ENCODE results near the gene YIF1B.

YIF1B gene

DNA sequence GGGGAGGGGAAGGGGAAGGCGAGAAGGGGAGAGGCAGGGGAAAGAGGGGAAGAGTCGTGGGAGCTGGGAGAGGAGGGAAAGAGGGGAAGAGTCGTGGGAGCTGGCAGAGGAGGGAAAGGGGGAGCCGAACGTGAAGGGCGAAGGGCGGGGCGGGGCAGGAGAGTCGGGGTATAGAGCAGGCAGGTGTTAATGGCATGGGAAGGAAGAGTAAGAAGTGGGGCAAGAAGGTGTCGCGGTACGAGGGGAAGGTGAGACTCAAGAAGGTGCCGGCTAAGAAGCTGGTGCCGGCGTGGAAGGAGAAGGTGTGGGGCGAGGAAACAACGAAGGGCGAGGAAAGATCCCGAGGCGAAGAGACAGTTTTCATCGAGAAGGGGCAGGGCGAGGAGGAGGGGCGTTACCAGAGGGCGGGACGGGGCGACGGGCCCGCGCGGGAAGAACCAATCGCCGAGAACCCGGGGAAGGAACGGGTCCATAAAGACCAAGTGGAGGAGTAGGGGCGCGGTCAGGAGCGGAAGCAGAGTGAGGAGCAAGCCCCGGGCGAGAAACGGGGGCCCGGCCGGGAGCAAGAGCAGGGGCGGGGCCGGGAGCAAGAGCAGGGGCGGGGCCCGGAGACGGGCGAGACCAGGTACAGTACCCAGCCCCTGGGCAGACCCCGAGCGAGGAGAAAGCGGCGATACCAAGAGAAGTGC lies 20.3 kb upstream of the YIF1B start:
- FAIRE-seq, result peak; percentile 66
- peak; percentile 75 for DNase-seq (ENCODE audit: low spot score)

DNA sequence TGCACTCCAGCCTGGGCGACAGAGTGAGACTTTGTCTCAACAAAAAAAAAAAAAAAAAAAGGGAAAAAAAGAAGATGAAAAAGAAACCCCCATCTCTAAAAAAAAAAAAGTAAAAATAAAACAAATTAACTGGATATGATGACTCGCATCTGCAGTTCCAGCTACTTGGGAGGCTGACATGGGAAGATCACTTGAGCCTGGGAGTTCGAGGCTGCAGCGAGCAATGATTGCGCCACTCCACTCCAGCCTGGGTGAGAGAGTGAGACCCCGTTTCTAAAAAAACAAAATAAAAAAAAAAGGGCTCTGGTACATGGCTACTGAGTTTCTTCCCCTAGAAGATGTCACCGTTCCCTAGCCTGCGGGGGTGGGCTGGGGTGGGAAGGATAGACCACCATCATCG lies 17.5 kb upstream of the YIF1B start:
- no peak for DNase-seq (ENCODE audit: low spot score)
- FAIRE-seq, result no peak

DNA sequence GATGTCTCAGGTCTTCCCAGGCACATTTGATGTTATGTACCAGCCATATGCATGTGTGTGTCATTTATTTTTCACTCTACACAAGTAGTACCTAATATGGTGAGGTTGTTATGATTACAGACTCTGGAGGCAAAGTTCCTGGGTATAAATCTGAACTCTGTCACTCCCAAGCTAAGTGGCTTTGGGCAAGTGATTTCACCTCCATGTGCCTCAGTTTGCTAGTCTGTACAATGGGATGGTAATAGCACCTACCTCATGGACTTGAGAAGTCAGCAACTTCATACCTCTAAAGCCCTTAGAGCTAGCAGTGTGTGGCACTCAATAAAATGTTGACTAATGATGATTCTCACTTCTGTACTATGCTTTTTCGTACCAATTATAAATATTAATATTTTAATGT lies 16.0 kb upstream of the YIF1B start:
- DNase-seq (ENCODE audit: low spot score), result no peak
- no peak for FAIRE-seq

DNA sequence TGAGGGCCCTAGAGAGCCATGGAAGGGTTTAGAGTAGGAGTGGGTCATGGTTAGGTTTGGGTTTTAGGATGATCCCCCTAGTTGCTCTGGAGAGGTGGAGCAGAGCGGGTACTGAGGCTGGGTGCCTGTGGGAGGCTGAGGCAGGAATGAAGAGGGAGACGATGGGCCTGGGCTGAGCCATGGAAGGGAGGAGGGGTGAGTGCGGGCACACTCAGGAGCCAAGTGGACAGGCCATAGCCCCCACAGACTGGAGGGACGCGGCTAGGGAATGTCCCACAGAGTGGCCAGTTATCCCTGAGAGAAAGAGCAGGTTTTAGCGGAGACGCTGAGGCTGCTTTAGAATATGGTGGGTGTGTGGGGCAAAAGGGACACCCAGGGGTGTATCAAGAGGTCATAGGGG lies 13.9 kb upstream of the YIF1B start:
- no peak for FAIRE-seq

DNA sequence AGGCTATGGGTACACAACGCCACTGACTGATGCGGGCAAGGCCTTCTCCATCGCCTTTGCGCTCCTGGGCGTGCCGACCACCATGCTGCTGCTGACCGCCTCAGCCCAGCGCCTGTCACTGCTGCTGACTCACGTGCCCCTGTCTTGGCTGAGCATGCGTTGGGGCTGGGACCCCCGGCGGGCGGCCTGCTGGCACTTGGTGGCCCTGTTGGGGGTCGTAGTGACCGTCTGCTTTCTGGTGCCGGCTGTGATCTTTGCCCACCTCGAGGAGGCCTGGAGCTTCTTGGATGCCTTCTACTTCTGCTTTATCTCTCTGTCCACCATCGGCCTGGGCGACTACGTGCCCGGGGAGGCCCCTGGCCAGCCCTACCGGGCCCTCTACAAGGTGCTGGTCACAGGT lies 10.8 kb upstream of the YIF1B start:
- no peak for FAIRE-seq
- DNase-seq (ENCODE audit: low spot score), result no peak

More for the DNA sequence above, 13.9 kb upstream of the YIF1B start:
- DNase-seq (ENCODE audit: low spot score), result no peak

DNA sequence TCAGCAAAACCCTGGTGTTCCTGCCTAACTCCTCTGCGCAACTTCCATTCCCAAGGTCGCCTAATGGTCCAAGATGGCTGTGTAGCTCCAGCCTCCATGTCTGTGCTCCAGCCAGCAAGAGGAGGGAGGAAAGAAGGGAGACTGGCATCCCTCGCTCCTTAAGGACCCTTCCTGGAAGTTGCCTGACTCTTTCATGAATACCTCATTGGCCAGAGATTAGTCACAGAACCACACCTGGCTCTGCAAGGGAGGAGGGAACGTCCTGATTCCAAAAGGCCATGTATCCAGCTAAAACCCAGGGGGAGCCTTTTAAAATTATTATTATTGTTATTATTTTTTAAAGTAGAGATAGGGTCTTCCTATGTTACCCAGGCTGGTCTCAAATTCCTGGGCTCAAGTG lies 8.7 kb upstream of the YIF1B start:
- no peak for FAIRE-seq

DNA sequence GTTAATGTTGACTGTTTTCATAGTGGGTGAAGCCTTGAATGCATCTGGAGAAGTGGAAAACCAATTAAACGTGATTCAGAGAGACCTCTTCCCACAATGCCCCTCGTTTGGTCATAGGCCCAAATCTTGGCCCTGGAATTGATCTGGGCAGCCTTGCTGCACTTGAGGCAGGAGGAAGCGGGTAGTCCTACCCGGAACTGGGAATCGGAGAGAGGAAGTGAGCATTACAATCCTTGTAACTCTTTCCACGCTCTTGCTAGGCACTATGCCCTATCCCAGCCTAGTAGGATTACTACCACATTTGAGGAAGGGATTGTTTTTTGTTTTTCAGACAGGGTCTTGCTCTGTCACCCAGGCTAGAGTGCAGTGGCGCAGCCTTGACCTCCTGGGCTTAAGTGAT lies 7.5 kb upstream of the YIF1B start:
- no peak for FAIRE-seq
- no peak for DNase-seq (ENCODE audit: low spot score)

More for the DNA sequence above, 8.7 kb upstream of the YIF1B start:
- no peak for DNase-seq (ENCODE audit: low spot score)

DNA sequence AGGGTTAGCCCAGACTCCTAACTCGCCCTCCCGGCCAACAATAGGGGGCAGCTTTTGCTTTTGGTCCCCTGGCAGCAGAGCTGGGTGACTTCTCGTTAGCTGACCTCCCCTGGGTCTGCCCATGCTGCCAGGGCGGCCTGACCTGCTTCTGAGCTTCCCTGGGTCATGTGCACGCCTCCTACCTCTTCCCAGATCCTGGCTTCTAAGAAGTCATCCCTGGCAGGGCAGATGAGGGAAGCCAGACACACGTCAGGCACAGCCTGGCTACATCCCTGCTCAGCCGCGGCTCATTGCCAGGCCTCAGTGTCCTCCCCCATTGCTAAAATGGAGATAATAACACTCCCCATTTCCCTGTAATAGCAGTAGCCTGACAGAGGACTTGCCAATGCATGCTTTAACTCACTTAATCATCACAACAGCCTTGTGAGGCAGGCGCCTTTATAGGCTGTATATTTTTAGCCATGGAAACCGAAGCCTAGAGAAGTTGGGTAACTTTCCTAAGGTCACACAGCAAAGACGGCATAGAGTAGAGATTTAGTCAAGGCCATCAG lies 6.0 kb upstream of the YIF1B start:
- no peak for FAIRE-seq
- DNase-seq (ENCODE audit: low spot score), result no peak

DNA sequence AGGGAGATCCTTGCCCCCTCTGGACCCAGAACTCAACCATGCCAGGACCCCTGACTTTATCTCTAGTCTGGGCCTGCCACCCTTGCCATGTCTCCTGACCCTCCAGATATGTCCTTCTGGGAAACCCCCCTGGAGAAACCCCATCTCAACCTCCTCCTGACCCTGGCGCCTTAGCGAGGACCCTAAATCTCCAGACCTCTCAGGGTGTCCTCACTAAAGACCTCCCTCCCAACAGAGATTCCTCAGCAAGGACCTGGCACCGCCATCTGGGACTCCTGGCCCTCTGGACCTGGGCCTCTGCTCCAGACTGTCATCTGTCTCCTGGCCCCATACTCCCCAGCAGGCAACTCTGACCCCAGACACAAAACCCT lies 5.2 kb upstream of the YIF1B start:
- FAIRE-seq (no peak), DNase-seq (ENCODE audit: low spot score) (no peak)

DNA sequence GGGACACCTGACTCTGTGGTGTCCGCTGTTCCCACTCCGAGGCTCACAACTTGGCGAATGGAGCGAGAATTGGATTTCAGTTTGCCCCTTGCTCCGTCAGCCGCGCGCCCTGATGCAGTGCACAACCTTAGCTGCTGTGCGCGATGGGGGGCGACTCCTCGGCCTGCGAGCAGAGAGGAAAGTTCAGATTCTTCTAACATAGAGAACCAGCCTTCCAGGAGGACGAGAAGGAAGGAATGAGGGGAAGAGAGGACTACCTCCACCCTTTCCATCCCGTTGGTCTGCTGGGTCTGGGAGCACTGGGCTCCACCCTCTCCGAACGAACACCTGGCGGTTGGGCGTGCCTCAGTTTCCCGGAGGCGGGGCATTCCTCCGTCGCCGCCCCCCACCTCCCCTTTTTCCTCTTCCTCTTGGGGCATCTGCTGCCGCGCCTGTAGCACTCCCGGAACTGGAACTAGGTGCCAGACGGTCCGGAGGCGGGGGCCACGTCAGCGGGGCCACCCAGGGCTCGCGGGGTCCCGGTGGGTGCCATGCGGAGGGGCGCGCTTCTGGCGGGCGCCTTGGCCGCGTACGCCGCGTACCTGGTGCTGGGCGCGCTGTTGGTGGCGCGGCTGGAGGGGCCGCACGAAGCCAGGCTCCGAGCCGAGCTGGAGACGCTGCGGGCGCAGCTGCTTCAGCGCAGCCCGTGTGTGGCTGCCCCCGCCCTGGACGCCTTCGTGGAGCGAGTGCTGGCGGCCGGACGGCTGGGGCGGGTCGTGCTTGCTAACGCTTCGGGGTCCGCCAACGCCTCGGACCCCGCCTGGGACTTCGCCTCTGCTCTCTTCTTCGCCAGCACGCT lies 3.9 kb upstream of the YIF1B start, which contains the start of gene KCNK6:
Gene KCNK6, plus strand, starts transcription at position 425 of the 838 bp plus-strand sequence. Its CDS starts 106 bp downstream, at position 531.
- DNase-seq (ENCODE audit: low spot score) (no peak), FAIRE-seq (no peak)

DNA sequence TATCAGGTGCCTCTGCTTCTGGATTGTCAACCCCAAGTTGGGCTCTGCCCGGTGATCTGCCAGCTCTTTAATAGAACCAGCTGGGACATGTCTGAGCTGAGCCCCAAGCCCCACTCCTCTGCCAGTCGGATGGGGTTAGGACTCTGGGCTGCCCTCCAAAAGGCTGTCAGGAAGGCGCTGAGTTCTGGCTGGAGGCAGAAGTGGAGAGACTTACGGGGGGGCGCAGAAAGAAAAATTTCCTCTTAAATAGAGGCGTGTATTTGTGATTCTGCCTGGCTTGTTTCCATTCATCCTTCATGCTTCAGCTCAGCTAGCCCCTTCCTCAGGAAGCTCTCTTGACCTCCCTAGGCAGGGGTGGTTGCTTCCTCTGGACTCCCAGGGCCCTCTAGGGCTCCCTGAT lies 2.9 kb upstream of the YIF1B start:
- no peak for DNase-seq (ENCODE audit: low spot score)
- no peak for FAIRE-seq

DNA sequence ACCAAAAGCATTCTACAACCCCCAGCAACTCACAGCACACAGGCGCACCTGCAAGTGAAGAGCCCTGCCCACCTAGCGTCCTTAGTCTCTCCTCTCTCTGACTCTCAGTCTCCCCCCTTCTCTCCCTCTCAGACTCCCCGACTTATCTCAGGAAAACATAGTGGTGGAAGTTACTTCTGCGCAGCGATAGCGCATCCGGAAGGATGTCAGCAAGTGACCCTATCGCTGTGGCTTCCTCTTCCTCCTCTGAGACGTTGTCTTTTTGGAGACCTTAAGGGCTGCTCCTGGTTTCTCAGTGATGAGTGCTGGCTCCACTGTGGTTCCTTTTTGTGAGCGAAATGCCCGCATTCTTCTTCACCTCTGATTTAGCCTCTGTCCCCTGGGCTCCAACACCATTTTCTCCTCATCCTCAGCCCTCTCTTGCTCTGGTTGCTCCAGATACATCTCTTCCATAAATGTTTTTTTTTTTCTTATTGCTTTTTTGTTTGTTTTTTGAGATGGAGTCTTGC lies 1.4 kb upstream of the YIF1B start:
- FAIRE-seq (no peak), DNase-seq (ENCODE audit: low spot score) (no peak)

DNA sequence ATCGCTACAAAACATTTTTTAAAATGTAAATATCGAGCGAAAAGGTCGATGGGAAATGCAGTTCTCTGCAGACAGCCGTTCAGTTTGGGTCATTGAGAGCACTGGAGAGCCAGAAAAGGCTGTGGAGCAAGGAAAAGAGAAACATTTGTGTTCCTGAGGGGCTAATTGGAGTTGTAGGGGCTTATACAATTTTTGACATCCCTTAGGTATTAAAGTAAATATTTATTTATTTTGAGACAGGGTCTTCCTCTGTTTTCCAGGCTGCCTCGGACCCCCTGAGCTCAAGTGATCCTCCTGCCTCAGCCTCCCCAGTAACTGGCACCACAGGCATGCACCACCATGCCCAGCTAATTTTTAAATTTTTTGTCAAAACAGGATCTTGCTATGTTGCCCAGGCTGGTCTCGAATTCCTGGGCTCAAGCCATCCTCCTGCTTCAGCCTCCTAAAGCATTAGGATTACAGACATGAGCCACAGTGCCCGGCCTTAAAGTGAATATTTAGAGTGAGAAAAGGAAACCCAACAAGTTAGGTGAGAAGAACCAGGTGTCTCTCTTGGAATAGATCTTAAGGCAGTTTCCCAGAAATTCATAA lies 825 bp upstream of the YIF1B start:
- FAIRE-seq (no peak), DNase-seq (ENCODE audit: low spot score) (no peak)

DNA sequence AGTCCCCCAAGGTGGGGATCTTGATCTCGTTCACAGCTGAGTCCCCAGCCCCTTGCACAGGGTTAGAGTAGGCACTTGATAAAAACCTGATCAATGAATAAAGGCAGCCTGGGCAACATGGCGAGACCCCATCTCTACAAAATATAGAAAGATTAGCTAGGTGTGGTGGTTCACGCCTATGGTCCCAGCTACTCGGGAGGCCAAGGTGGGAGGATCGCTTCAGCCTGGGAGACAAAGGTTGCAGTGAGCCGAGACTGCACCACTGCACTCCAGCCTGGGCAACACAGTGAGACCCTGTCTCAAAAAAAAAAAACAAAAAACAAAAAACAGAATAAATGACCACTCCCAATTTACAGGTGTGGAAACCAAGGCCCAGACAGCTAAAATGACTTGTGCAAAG lies 4.8 kb downstream of the YIF1B start:
- DNase-seq (ENCODE audit: low spot score), result no peak
- no peak for FAIRE-seq

DNA sequence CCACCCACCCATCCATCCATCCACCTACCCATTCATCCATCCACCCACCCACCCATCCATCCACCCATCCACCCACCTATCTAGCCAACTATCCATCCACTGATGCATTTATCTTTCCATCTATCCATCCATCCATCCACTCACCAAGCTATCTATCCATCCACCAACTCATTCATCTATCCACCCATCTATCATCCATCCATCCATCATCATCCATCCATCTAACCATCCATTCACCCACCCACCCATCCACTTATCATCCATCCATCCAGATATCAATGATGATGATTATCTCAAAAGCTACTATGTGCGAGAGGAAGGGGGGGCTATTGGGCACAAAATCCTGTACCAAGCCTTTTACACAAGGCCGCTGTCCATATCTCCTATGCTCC lies 5.5 kb downstream of the YIF1B start:
- no peak for DNase-seq (ENCODE audit: low spot score)
- FAIRE-seq, result no peak

DNA sequence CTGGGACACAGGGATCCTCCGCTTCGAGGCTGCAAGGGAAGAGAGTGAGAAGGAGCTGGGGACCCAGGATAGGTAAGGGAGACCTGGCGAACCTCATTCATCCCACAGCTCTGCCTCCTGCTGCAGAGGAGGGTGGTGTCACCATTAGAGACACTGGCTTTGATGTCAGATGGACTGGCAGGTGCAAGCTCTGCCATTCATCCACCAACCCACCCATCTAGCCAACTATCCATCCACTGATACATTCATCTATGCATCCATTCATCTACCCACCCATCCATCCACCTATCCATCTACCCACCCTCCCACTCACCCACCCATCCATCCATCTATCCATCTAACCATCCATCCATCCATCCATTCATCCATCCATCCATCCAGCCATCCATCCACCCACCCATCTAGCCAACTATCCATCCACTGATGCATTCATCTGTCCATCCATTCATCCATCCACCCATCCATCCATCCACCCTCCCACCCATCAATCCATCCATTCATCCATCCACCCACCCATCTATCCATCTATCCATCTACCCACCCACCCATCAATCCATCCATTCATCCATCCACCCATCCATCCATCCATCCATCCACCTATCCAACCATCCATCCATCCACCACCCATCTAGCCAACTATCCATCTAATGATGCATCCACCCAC lies 6.0 kb downstream of the YIF1B start:
- FAIRE-seq (no peak), DNase-seq (ENCODE audit: low spot score) (no peak)

DNA sequence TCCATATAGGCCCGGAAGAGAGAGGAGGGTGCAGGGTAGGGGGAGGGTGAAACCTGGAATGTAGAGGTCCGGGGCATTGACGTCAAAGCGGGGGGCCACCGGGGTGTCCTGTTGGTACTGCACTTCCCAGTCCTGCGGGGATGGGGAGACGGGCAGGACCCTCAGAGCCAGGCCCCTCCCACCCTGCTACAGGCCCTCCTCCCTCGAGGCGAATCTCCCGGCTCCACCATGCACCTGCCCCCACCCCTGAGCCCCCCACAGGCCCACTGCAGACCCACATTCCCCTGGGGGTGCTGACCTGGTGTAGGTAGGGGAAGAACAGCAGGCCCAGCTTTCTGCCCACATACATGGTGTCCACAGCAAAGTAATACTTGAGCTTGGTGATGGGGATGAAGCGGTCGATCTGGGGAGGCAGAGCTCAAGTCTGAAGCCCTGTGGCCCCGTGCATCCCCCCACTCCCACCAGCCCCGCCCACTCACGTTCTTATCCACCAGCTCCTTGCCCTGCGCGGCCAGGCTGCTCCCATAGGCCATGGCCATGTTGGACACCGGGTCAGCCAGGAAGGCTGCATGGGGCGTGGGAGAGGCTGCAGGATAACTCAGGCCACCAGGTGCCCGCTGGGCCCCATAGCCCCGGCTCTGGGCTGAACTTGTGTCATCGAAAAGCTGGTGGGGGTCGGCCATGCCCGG lies 6.7 kb downstream of the YIF1B start:
- no peak for DNase-seq (ENCODE audit: low spot score)
- FAIRE-seq, result no peak

DNA sequence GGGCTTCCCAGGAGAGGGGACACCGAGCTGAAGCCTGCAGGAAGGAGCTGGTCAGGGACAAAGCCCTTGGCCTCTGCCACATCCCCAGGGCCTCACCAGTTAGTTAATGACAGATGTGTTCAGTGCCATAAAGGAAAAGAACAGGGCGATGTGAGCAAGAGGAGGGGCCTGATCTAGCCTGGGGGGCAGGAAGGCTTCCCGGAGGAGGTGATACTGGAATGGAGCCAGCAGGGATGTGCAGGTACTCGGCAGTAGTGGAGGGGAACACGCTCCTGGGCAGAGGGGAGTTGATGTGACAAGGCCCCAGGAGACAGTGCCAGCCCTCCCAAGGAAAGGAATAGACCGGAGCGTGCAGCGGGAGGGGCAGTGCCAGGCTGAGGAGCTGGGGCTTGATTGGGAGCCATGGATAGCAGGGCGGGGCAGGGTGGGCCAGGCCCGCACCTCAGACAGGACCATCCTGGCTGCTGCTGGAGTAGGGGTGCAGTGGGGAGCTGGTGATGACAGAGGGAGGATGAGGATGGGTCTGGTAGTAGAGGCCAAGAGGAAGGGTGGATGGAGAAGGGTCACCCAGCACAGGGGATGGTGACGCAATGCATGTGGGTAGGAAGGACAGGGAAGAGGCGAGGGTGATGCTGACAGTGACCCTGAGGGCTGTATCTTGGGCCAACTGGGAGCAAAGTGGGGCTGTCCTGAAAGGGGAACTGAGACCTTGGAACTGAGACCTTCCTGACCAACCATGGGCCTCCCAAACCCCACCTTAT lies 7.6 kb downstream of the YIF1B start:
- DNase-seq (ENCODE audit: low spot score) (no peak), FAIRE-seq (no peak)

DNA sequence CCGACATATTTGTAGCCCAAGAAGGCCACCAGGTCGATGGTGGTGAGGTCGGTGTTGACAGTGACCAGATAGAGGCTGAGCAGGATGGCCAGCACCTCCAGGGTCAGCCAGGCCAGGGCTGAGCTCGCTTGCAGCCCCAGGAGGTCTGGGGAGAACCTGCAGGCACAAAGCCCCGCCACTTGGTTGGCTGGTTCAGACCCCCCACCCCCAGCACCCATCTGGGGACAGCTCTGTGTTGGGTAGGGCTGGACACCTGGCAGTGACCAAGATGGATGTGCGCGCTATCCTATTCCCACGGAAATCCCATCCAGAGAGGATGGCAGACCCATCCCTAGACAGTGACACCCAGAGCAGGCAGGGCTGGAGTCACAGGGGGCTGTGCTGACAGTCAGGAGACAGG lies 8.2 kb downstream of the YIF1B start:
- FAIRE-seq (no peak), DNase-seq (ENCODE audit: low spot score) (no peak)

DNA sequence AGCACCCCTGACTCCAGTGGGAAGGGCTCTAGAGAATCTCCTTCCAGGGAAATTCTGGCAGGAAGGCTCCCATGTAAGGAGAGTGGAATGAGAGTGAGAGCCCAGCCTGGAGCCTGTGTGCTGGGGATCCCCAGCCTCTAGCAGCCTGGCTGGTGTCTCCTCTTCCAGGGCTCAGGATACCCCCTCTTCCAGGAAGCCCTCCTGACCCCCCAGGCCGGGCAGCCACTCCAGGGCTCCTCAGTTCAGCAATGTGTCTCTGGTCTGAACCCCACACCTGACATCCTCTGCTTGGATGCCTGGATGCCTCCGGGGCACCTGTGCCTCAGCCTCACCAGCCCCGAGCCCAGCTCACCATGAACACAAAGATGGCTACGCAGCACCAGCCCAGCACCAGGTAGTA lies 8.7 kb downstream of the YIF1B start:
- DNase-seq (ENCODE audit: low spot score) (no peak), FAIRE-seq (no peak)
